Brain microvascular endothelial cell (primary cell): ENCODE results near the gene RHEX.
"Not testable (repeated sequence)": the region's sequence is repeated elsewhere in the genome, so short reads cannot be mapped to it uniquely, and the experiment has no call there.

Source experiments
- DNase-seq: peaks from one replicate; pipeline ENCODE4 v3.0.0-alpha.2; 2020
- H3K27ac ChIP-seq: fragments of 250-450 bp; sonication (Bioruptor Pico); 2 replicates; pipeline ENCODE4 v1.5.1; 2020; ENCODE audit warnings: mild to moderate bottlenecking, moderate library complexity
- H3K27me3 ChIP-seq: fragments of 250-450 bp; sonication (Bioruptor Pico); replicated peaks from 2 replicates; pipeline ENCODE4 v1.5.1; 2020; ENCODE audit warnings: mild to moderate bottlenecking
- H3K36me3 ChIP-seq: fragments of 250-450 bp; sonication (Bioruptor Pico); replicated peaks from 2 replicates; pipeline ENCODE4 v1.5.1; 2020; ENCODE audit warnings: mild to moderate bottlenecking
- H3K4me3 ChIP-seq: 2 replicates; pipeline ENCODE4 v1.5.1; 2011; ENCODE audit warnings: low read depth, mild to moderate bottlenecking, control low read depth, low read length, moderate library complexity
- in situ Hi-C: cut with HindIII; loops from 2 replicates; pipeline ENCODE4 v1.10.0; 2017; ENCODE audit warnings: low sequenced_read_pairs, low pct_ligation_motif_present
- TF ChIP-seq, protein P1 (sequence below): IDR thresholded peaks from 2 replicates; pipeline ENCODE4 v1.5.1; 2011; ENCODE audit warnings: low read depth, mild to moderate bottlenecking, moderate library complexity, low read length, control low read depth, inconsistent platforms; ENCODE audit errors: missing control alignments

RHEX gene

DNA sequence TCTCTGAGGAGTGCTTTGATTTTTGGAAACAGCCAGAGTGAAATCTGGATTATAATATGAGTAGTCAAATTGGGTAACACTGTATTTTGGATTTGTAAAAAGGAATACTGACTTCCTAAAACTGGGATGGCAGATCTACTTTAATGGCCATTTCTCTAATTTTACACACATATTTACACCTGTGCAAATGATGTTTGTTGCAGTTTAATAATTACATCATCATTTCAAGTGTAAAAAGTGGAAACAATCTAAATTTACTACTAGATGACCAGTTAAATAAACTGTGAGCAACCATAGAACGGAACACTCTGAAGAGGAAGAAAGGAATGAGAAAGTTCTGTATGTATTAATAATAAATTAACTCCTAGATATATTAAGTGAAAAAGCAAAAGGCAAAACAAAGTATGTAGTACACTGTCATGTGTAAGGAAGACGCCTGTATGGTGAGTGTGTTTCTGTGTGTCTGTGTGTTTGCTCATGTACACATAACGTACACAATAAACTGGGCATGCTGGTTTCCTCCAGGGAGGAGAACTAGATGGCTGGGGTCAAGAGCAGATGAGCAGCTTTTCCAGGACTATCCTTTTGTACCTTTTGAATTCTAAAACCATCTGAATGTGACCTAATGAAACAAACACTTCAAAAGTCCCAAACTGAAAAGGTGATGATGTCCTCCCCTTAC is 2.9 kb upstream of the RHEX start:
- Histone ChIP-seq H3K36me3 (no peaks in the 10 kb centered on the region), H3K27ac (no peak overlapping the region), H3K4me3 (no peak overlapping the region), H3K27me3 (peaks cover 7% of the 10 kb centered on the region)
- DNase-seq, result no peak
- TF ChIP-seq, protein P1, sequence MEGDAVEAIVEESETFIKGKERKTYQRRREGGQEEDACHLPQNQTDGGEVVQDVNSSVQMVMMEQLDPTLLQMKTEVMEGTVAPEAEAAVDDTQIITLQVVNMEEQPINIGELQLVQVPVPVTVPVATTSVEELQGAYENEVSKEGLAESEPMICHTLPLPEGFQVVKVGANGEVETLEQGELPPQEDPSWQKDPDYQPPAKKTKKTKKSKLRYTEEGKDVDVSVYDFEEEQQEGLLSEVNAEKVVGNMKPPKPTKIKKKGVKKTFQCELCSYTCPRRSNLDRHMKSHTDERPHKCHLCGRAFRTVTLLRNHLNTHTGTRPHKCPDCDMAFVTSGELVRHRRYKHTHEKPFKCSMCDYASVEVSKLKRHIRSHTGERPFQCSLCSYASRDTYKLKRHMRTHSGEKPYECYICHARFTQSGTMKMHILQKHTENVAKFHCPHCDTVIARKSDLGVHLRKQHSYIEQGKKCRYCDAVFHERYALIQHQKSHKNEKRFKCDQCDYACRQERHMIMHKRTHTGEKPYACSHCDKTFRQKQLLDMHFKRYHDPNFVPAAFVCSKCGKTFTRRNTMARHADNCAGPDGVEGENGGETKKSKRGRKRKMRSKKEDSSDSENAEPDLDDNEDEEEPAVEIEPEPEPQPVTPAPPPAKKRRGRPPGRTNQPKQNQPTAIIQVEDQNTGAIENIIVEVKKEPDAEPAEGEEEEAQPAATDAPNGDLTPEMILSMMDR, result no peak
- in situ Hi-C loops, result no loop called here

DNA sequence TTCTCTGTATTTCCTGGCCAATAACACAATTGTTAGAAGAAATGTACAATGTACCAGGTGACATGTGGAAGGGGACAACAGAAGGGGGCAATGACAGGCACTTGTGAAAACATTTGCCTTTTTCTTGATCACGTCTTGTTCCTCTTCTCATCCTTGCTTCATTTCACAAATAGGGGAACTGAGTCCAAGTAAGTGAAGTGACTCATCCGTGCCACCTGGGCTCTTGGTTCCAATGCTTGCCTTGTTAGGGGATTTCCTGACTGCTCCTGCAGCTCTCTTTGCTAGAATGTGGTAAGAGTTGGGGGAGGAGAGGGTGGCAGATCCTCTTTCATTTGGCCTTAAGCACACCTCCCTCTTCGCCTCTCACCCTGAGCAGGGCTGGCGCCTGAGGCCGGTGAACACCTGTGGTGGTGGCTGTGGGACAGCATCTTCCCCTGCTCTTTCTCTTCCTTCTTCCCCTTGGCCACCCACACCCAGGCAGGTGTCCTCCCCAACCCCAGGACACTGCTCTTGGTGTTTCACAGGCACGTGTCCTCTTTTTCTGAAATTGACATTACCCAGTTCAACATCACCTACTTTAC is 2.2 kb upstream of the RHEX start:
- H3K36me3 ChIP-seq, result no peaks in the 10 kb centered on the region
- DNase-seq, result no peak
- no peak overlapping the region for H3K4me3 ChIP-seq
- TF ChIP-seq, protein P1, result no peak
- in situ Hi-C loops, result no loop called here
- H3K27ac ChIP-seq, result no peak overlapping the region
- H3K27me3 ChIP-seq, result peaks cover 7% of the 10 kb centered on the region

DNA sequence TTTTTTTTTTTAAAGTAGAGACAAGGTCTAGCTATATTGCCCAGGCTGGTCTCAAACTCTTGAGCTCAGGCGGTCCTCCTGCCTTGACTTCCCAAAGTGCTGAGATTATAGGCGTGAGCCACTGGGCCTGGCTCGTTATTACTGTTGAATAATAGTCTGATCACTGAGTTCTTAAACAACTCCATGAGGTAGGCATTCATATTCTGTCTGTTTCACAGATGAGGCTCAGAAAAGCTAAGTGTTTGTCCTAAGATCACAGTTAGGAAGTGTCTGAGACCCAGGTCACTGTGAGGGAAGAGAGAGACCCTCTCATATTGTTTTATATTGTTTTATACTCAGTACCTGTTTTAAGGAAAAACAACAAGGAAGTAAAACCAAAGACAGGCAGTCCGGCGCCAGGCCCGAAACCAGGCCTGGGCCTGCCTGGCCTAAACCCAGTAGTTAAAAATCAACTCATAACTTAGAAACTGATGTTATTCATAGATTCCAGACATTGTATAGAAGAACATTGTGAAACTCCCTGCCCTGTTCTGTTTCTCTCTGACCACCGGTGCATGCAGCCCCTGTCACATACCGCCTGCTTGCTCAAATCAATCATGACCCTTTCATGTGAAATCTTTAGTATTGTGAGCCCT is 625 bp upstream of the RHEX start:
- H3K27me3 ChIP-seq, in situ Hi-C loops, H3K36me3 ChIP-seq, DNase-seq, H3K27ac ChIP-seq, H3K4me3 ChIP-seq: not testable (repeated sequence)

DNA sequence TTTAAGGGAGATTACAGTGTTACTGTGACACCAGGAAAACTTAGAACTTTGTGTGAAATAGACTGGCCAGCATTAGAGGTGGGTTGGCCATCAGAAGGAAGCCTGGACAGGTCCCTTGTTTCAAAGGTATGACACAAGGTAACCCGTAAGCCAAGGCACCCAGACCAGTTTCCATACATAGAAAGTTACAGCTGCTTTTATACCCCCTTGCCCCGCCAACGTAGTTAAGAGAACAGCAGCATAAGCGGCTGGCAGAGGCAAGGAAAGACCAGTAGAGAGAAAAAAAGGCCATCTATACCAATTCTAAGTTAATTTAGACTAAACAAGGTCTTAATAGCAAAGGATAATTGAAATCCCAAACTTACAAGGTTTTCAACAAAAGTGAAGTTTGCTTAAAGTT is 643 bp downstream of the RHEX start:
- DNase-seq, in situ Hi-C loops, H3K27me3 ChIP-seq, H3K4me3 ChIP-seq, H3K36me3 ChIP-seq, H3K27ac ChIP-seq: not testable (repeated sequence)

DNA sequence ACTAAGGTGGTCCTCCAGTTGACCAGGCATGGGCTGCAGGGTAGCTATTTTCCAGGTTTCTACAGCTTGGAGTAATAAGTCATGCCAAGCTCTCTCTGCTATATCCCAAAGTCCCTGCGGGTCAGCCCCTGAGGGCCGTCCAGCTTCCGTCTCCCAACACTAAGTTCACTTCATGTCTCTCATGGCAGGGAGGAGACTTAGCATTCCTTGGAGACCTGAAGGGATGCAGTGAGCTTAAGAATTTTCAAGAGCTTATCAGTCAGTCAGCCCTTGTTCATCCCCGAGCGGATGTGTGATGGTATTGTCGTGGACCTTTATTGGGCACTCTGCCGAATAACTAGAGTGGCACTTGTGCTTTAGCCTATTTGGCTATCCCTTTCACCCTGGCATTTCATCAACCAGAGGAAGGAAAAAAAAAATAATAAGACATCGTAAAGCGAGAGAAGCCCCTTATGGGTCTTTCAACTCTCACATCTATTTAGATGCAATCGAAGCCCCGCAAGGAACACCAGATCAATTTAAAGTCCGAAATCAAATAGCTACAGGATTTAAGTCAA is 2.2 kb downstream of the RHEX start:
- in situ Hi-C loops, H3K4me3 ChIP-seq, DNase-seq, H3K36me3 ChIP-seq, H3K27ac ChIP-seq, H3K27me3 ChIP-seq: not testable (repeated sequence)

DNA sequence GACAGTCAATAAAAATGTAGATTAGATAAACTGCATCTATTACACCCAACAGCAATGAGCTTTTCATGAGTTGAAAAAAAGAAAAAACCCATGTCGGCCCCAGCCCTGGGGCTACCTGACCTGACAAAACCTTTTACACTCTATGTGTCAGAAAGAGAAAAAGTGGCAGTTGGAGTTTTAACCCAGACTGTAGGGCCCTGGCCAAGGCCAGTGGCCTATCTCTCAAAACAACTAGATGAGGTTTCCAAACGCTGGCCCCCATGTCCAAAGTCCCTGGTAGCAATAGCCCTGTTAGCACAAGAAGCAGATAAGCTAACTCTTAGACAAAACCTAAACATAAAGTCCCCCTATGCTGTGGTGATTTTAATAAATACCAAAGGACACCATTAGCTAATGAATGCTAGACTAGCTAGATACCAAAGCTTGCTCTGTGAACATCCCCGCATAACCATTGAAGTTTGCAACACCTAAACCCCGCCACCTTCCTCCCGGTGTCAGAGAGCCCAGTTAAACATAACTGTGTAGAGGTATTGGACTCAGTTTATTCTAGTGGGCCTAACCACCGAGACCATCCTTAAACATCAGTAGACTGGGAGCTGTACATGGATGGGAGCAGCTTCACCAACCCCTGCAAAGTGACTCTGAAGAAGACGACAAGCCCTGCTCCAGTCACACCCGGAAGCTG is 2.8 kb downstream of the RHEX start:
- H3K27ac ChIP-seq, H3K4me3 ChIP-seq, in situ Hi-C loops, H3K36me3 ChIP-seq, H3K27me3 ChIP-seq, DNase-seq: not testable (repeated sequence)

DNA sequence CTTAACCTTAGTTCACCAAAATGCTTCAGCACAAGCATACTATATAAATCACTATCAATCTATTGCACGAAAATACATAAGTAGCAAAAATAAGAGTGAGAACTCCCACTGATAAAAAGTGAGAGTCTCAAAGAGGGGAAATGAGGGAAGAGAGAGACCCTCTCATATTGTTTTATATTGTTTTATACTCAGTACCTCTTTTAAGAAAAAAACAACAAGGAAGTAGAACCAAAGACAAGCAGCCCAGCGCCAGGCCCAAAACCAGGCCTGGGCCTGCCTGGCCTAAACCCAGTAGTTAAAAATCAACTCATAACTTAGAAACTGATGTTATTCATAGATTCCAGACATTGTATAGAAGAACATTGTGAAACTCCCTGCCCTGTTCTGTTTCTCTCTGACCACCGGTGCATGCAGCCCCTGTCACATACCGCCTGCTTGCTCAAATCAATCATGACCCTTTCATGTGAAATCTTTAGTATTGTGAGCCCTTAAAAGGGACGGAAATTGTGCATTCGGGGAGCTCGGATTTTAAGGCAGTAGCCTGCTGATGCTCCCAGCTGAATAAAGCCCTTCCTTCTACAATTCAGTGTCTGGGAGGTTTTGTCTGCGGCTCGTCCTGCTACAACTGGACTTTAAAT is 5.4 kb downstream of the RHEX start:
- in situ Hi-C loops, H3K27ac ChIP-seq, H3K36me3 ChIP-seq, H3K4me3 ChIP-seq, DNase-seq, H3K27me3 ChIP-seq: not testable (repeated sequence)

DNA sequence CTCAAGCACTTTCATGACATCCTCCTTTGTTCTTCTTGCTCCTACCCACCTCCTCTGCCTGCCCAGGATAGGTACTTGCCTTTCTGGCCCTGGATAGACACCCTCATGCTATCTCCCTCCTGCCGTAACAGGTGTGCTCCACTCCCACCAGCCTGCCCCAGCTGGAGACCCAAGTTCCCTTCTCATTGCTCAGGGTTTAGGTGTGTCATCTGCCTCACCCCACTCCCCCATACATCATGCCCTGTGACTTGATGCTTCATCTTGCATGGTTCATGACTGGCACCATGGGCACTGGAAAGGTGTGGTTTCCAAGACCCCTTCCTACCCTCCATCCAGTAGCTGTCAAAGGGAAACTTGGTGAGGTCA is 5.9 kb downstream of the RHEX start:
- H3K27me3 ChIP-seq, result no peaks in the 10 kb centered on the region
- in situ Hi-C loops, result no loop called here
- no peaks in the 10 kb centered on the region for H3K36me3 ChIP-seq
- H3K4me3 ChIP-seq, result no peak overlapping the region
- TF ChIP-seq, protein P1, result no peak
- DNase-seq, result no peak
- H3K27ac ChIP-seq, result no peak overlapping the region
